IMR-90 (cell line): Measurements from ENCODE around the gene GP1BA. TPM values are rescaled to one million over a fixed set of nuclear protein-coding genes. Genes with fewer than 3 reads are reported as not detected.

Experiments
- ATAC-seq: fragments of 200-7000 bp; cut with Tn5 transposase; 2 replicates; pipeline ENCODE4 v1.9.1; 2020; ENCODE audit warnings: low read depth, mild to moderate bottlenecking, moderate library complexity
- BruUV-seq: library from RNA; stranded (reverse); fragments of 400-500 nt; replicated peaks from 2 replicates; lab custom pipeline; 2021; lab: Mats Ljungman, UMichigan
- CTCF ChIA-PET: fragments of 300-600 bp; formaldehyde crosslinking; extraction: SDS; loops from one replicate; lab custom pipeline; 2021; ENCODE audit warnings: antibody characterized with exemption; lab: Yijun Ruan, JAX
- POLR2A ChIA-PET: fragments of 300-600 bp; sonication (Branson Sonifier 250); formaldehyde crosslinking; loops from one replicate; lab custom pipeline; 2022; ENCODE audit warnings: antibody characterized with exemption; ENCODE audit not compliant: unreplicated experiment; lab: Charles Lee
- DNase-seq: peaks from one replicate; pipeline ENCODE4 v3.0.0; 2013
- H2AFZ ChIP-seq: replicated peaks from 2 replicates; pipeline ENCODE3; 2013; ENCODE audit warnings: low read length, mild to moderate bottlenecking; ENCODE audit not compliant: poor library complexity
- H2AK5ac ChIP-seq: 2 replicates; pipeline ENCODE4 v1.6.1; 2013; ENCODE audit warnings: low read depth, low read length, inconsistent platforms
- H2AK9ac ChIP-seq: replicated peaks from 2 replicates; pipeline ENCODE3; 2013; ENCODE audit warnings: mild to moderate bottlenecking, low read depth, low read length, moderate library complexity; ENCODE audit not compliant: poor library complexity
- H2BK120ac ChIP-seq: 2 replicates; pipeline ENCODE4 v1.6.1; 2013; ENCODE audit warnings: low read depth, low read length, inconsistent platforms
- H2BK15ac ChIP-seq: 3 replicates; pipeline ENCODE4 v1.6.1; 2013; ENCODE audit warnings: low read depth, low read length, inconsistent platforms
- H2BK20ac ChIP-seq: 2 replicates; pipeline ENCODE4 v1.6.1; 2013; ENCODE audit warnings: low read depth, mild to moderate bottlenecking, inconsistent platforms, low read length, moderate library complexity
- H2BK5ac ChIP-seq: 2 replicates; pipeline ENCODE4 v1.6.1; 2013; ENCODE audit warnings: mild to moderate bottlenecking, low read depth, low read length, inconsistent platforms; ENCODE audit not compliant: poor library complexity, severe bottlenecking
- H3K14ac ChIP-seq: replicated peaks from 2 replicates; pipeline ENCODE4 v1.6.1; 2013; ENCODE audit warnings: low read depth, low read length, inconsistent platforms
- H3K18ac ChIP-seq: 2 replicates; pipeline ENCODE4 v1.6.1; 2013; ENCODE audit warnings: low read depth, low read length, control low read depth
- H3K23ac ChIP-seq: 2 replicates; pipeline ENCODE4 v1.6.1; 2013; ENCODE audit warnings: low read depth, low read length, inconsistent platforms
- H3K27ac ChIP-seq: 2 replicates; pipeline ENCODE4 v1.5.1; 2013; ENCODE audit warnings: mild to moderate bottlenecking, control low read depth, low read length; ENCODE audit not compliant: insufficient read depth
- H3K27me3 ChIP-seq: 2 replicates; pipeline ENCODE4 v1.6.1; 2013; ENCODE audit warnings: low read length; ENCODE audit not compliant: control insufficient read depth, insufficient read depth
- H3K36me3 ChIP-seq: 2 replicates; pipeline ENCODE4 v1.6.1; 2013; ENCODE audit warnings: low read length, mixed read lengths; ENCODE audit not compliant: control insufficient read depth, insufficient read depth
- H3K4ac ChIP-seq: 2 replicates; pipeline ENCODE4 v1.6.1; 2013; ENCODE audit warnings: low read depth, low read length, inconsistent platforms
- H3K4me1 ChIP-seq: 2 replicates; pipeline ENCODE4 v1.6.1; 2013; ENCODE audit warnings: low read length, mixed read lengths; ENCODE audit not compliant: control insufficient read depth, insufficient read depth
- H3K4me2 ChIP-seq: 2 replicates; pipeline ENCODE4 v1.6.1; 2013; ENCODE audit warnings: low read depth, mild to moderate bottlenecking, control low read depth, low read length, moderate library complexity
- H3K4me3 ChIP-seq: 2 replicates; pipeline ENCODE4 v1.5.1; 2013; ENCODE audit warnings: low read depth, mild to moderate bottlenecking, control low read depth, low read length, moderate library complexity; ENCODE audit not compliant: insufficient read depth
- H3K56ac ChIP-seq: 2 replicates; pipeline ENCODE4 v1.6.1; 2013; ENCODE audit warnings: low read length, inconsistent platforms; ENCODE audit not compliant: insufficient read depth; ENCODE audit errors: extremely low read depth
- H3K79me1 ChIP-seq, 2 experiments: 2 replicates each; pipeline ENCODE4 v1.6.1; 2013; ENCODE audit warnings: low read length in 2 of 2, inconsistent platforms in 1 of 2, low read depth in 1 of 2
- H3K9ac ChIP-seq: 2 replicates; pipeline ENCODE4 v1.6.1; 2013; ENCODE audit warnings: low read depth, low read length, control low read depth
- H3K9me1 ChIP-seq: 2 replicates; pipeline ENCODE4 v1.6.1; 2013; ENCODE audit warnings: low read length, inconsistent platforms; ENCODE audit not compliant: insufficient read depth
- H3K9me3 ChIP-seq: 2 replicates; pipeline ENCODE4 v1.6.1; 2013; ENCODE audit warnings: low read length; ENCODE audit not compliant: control insufficient read depth, insufficient read depth
- H4K20me1 ChIP-seq: 2 replicates; pipeline ENCODE4 v1.6.1; 2013; ENCODE audit warnings: low read length, inconsistent platforms; ENCODE audit not compliant: insufficient read depth
- H4K5ac ChIP-seq: 2 replicates; pipeline ENCODE4 v1.6.1; 2013; ENCODE audit warnings: mild to moderate bottlenecking, low read depth, low read length, control low read depth
- H4K8ac ChIP-seq, 2 experiments: 2 replicates each; pipeline ENCODE4 v1.6.1; 2013; ENCODE audit warnings: low read depth in 2 of 2, low read length in 2 of 2, control low read depth in 1 of 2, inconsistent platforms in 1 of 2
- H4K91ac ChIP-seq: 2 replicates; pipeline ENCODE4 v1.6.1; 2013; ENCODE audit warnings: low read depth, low read length, inconsistent platforms; ENCODE audit not compliant: insufficient read depth
- BHLHE40 ChIP-seq: fragments of 150-350 bp; IDR thresholded peaks from 2 replicates; pipeline ENCODE4 v1.6.1; 2016; ENCODE audit warnings: mild to moderate bottlenecking, low read depth, low read length
- CEBPB ChIP-seq: IDR thresholded peaks from 2 replicates; pipeline ENCODE4 v1.6.1; 2012; ENCODE audit warnings: low read depth, low read length, improper control_type of control experiment
- CHD1 ChIP-seq: IDR thresholded peaks from 2 replicates; pipeline ENCODE4 v1.6.1; 2012; ENCODE audit warnings: low read depth, low read length, improper control_type of control experiment
- FOS ChIP-seq: fragments of 150-350 bp; IDR thresholded peaks from 2 replicates; pipeline ENCODE4 v1.6.1; 2016; ENCODE audit warnings: low read depth, low read length
- MAZ ChIP-seq: IDR thresholded peaks from 2 replicates; pipeline ENCODE4 v1.6.1; 2012; ENCODE audit warnings: low read depth, mild to moderate bottlenecking, low read length, improper control_type of control experiment, moderate library complexity, borderline replicate concordance
- MXI1 ChIP-seq: IDR thresholded peaks from 2 replicates; pipeline ENCODE4 v1.6.1; 2012; ENCODE audit warnings: low read depth, mild to moderate bottlenecking, low read length, moderate library complexity, borderline replicate concordance
- NFE2L2 ChIP-seq: fragments of 150-350 bp; IDR thresholded peaks from 2 replicates; pipeline ENCODE4 v1.6.1; 2016; ENCODE audit warnings: low read depth, mild to moderate bottlenecking, low read length
- POLR2A ChIP-seq: IDR thresholded peaks from 2 replicates; pipeline ENCODE4 v1.6.1; 2012; ENCODE audit warnings: mild to moderate bottlenecking, low read depth, low read length
- RAD21 ChIP-seq: IDR thresholded peaks from 2 replicates; pipeline ENCODE4 v1.6.1; 2012; ENCODE audit warnings: low read length, improper control_type of control experiment
- RCOR1 ChIP-seq: IDR thresholded peaks from 2 replicates; pipeline ENCODE4 v1.6.1; 2012; ENCODE audit warnings: mild to moderate bottlenecking, low read length, improper control_type of control experiment; ENCODE audit not compliant: insufficient replicate concordance
- RFX5 ChIP-seq: IDR thresholded peaks from 2 replicates; pipeline ENCODE4 v1.8.0; 2012; ENCODE audit warnings: low read depth, mild to moderate bottlenecking, low read length, moderate library complexity
- USF2 ChIP-seq: fragments of 150-350 bp; IDR thresholded peaks from 2 replicates; pipeline ENCODE4 v1.6.1; 2017; ENCODE audit warnings: mild to moderate bottlenecking, antibody characterized with exemption, low read length, low read depth
- WGBS, 2 experiments: methylation state at CpG; one replicate each; pipeline versions ENCODE4 v1.1.5 to v1.1.7; 2013; ENCODE audit warnings: missing lambda C conversion rate in 2 of 2; ENCODE audit not compliant: insufficient read length in 1 of 2; ENCODE audit errors: extremely low coverage in 2 of 2; 5-methylcytosine and 5-hydroxymethylcytosine counted together
- dilution Hi-C: fragments of 300-500 bp; cut with HindIII; formaldehyde crosslinking; loops from one replicate; pipeline ENCODE4 v1.14.3; 2018; ENCODE audit warnings: low sequenced_read_pairs; ENCODE audit not compliant: unreplicated experiment
- in situ Hi-C: fragments of 300-500 bp; cut with MboI; formaldehyde crosslinking; loops from 3 replicates; pipeline ENCODE4 v1.14.3; 2019; ENCODE audit warnings: low sequenced_read_pairs, inconsistent platforms, mixed read lengths
- intact Hi-C: fragments of 100-400 bp; cut with micrococcal nuclease; formaldehyde crosslinking; loops from 2 replicates; pipeline ENCODE4 v1.10.0; 2022
- polyA plus RNA-seq, 3 experiments: library from polyadenylated mRNA; depleted of rRNA; stranded (reverse); fragments of >200 nt; gene quantifications; 2 replicates each; pipeline ENCODE4 v1.2.3, GENCODE V29; 2012; ENCODE audit warnings: low replicate concordance in 1 of 3
- total RNA-seq: library from RNA; depleted of rRNA; stranded (reverse); fragments of >200 nt; gene quantifications from 2 replicates; pipeline ENCODE4 v1.2.3, GENCODE V29; 2012

GP1BA gene
- total and polyA plus RNA-seq, 2 of the 4 experiments (the other 2 are of a cell fraction), result not detected

DNA sequence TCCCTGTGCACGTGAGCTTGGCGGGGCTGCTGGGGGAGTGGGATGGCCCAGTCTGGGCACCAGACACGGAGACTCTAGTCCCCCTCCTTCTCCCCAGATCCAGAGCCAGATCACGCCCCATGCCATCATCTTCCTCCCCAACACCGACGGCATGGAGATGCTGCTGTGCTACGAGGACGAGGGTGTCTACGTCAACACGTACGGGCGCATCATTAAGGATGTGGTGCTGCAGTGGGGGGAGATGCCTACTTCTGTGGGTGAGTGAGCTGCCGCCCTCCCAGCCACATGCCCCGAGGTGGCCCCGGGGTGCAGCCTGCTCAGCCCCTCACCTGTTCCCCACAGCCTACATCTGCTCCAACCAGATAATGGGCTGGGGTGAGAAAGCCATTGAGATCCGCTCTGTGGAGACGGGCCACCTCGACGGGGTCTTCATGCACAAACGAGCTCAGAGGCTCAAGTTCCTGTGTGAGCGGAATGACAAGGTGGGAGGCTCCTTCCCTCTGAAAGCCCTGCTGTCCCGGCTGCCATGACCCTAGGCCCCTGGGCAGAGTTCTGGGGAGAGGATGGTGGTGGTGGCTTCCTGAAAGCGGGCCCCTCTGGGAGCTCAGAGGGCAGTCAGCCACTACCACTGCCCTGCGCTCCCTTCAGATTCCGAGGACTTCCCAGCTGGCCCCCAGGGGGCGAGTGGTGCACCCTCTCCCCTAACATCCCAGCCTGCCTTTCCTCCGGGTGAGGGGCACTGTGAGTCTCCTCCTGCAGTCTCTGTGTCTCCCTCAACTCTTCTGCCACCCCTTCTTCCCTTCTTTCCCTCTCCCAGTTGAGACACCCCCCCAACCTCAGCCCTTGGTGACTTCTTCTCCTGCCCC is 35.5 kb upstream of the GP1BA start:
- H3K9ac ChIP-seq, result no peak overlapping the region
- H2BK15ac ChIP-seq, result no peak overlapping the region
- ChIA-PET CTCF (interaction anchor here (1.5 kb wide), 1 partner anchor 107 kb away, joined by 5 read pairs; no protein-coding TSS in a partner anchor), POLR2A (no interaction called here)
- H2BK5ac ChIP-seq, result no peak overlapping the region
- WGBS, 2 experiments, result 93% methylated on average over 3 of the region's 27 CpGs; no CpG with 5 or more reads in 1 of the 2 experiments
- no peaks in the 10 kb centered on the region for H3K4me1 ChIP-seq
- no peak overlapping the region for H3K23ac ChIP-seq
- H3K36me3 ChIP-seq, result peaks cover 50% of the 10 kb centered on the region
- H2AFZ ChIP-seq, result no peak overlapping the region
- no peaks in the 10 kb centered on the region for H3K9me1 ChIP-seq
- BruUV-seq, result TSS peak; percentile 82
- no peaks in the 10 kb centered on the region for H3K27me3 ChIP-seq
- H4K20me1 ChIP-seq, result no peaks in the 10 kb centered on the region; the same call in 1 of the 2 replicates
- no peak overlapping the region for H3K4ac ChIP-seq
- H2BK120ac ChIP-seq, result no peak overlapping the region
- intact Hi-C loops, result no loop called here
- no peak overlapping the region for H3K27ac ChIP-seq
- no peak overlapping the region for H4K91ac ChIP-seq
- in situ Hi-C loops, result no loop called here
- DNase-seq (no peak), ATAC-seq (no peak)
- no peak overlapping the region for H2BK20ac ChIP-seq
- dilution Hi-C loops, result no loop called here
- no peak overlapping the region for H3K4me2 ChIP-seq
- no peak overlapping the region for H3K14ac ChIP-seq
- no peak overlapping the region for H2AK5ac ChIP-seq
- H4K8ac ChIP-seq, result no peak overlapping the region
- no peak overlapping the region for H3K18ac ChIP-seq
- H3K79me1 ChIP-seq, result no peaks in the 10 kb centered on the region
- no peak overlapping the region for H2AK9ac ChIP-seq
- TF ChIP-seq RCOR1 (no peak), MAZ (no peak), RAD21 (no peak), USF2 (no peak), FOS (no peak), MXI1 (no peak), POLR2A (no peak), CEBPB (no peak), CHD1 (no peak), BHLHE40 (no peak), RFX5 (no peak), NFE2L2 (no peak)
- no peak overlapping the region for H3K4me3 ChIP-seq
- H4K5ac ChIP-seq, result no peak overlapping the region
- no peak overlapping the region for H3K56ac ChIP-seq
- H3K9me3 ChIP-seq, result no peaks in the 10 kb centered on the region; the same call in 1 of the 2 replicates
